NT2/D1 (cell line): ENCODE results near the gene CD320.
A peak's percentile ranks its signal among the peaks of the same experiment; 100 is the strongest.
"Not testable (repeated sequence)": the region's sequence is repeated elsewhere in the genome, so short reads cannot be mapped to it uniquely, and the experiment has no call there.

Source experiments
- DNase-seq: peaks from one replicate; pipeline ENCODE4 v3.0.0-alpha.2; 2011; ENCODE audit warnings: low read depth, low spot score
- H3K27me3 ChIP-seq: 2 replicates; pipeline ENCODE4 v1.6.0; 2011; ENCODE audit warnings: mild to moderate bottlenecking; ENCODE audit not compliant: insufficient read length, insufficient read depth
- H3K36me3 ChIP-seq: 2 replicates; pipeline ENCODE4 v1.6.1; 2011; ENCODE audit warnings: mild to moderate bottlenecking, low read length, mixed read lengths; ENCODE audit not compliant: insufficient read depth, insufficient read length
- H3K4me1 ChIP-seq: 2 replicates; pipeline ENCODE4 v1.5.1; 2011; ENCODE audit not compliant: insufficient read depth, insufficient read length
- H3K4me3 ChIP-seq: 2 replicates; pipeline ENCODE4 v1.5.1; 2011; ENCODE audit warnings: low read depth; ENCODE audit not compliant: insufficient read length
- H3K9ac ChIP-seq: 2 replicates; pipeline ENCODE4 v1.6.0; 2011; ENCODE audit warnings: low read depth; ENCODE audit not compliant: insufficient read length
- H3K9me3 ChIP-seq: 2 replicates; pipeline ENCODE4 v1.5.1; 2011; ENCODE audit warnings: mild to moderate bottlenecking, low read length; ENCODE audit not compliant: insufficient read depth
- SUZ12 ChIP-seq: IDR thresholded peaks from 2 replicates; pipeline ENCODE4 v1.6.1; 2011; ENCODE audit not compliant: insufficient read length, insufficient read depth; ENCODE audit errors: extremely low read depth
- YY1 ChIP-seq: IDR thresholded peaks from 2 replicates; pipeline ENCODE4 v1.6.1; 2011; ENCODE audit not compliant: insufficient read length, insufficient read depth
- ZNF274 ChIP-seq: IDR thresholded peaks from 2 replicates; pipeline ENCODE4 v1.6.1; 2011; ENCODE audit warnings: mild to moderate bottlenecking, low read depth, low read length

Gene CD320

GRCh38 chr19:8307965-8308866 lies at the start of gene CD320:
TSS of gene CD320 (minus strand) at chr19:8308358. CDS start at chr19:8308290, 68 bp downstream.
- H3K9me3 ChIP-seq = no peaks in the 10 kb centered on the region
- no peaks in the 10 kb centered on the region for H3K27me3 ChIP-seq
- peak; percentile 77 for DNase-seq
- H3K4me1 ChIP-seq = peaks cover 27% of the 10 kb centered on the region
- H3K4me3 ChIP-seq = peak within 1 kb of the TSS; percentile 98
- peak within 1 kb of the TSS; percentile 93 for H3K9ac ChIP-seq
- TF ChIP-seq ZNF274 = no peak
- peaks cover 53% of the 10 kb centered on the region for H3K36me3 ChIP-seq

- Histone ChIP-seq H3K27me3 (peaks cover 5% of the 10 kb centered on the region), H3K9ac (no peak overlapping the region), H3K9me3 (no peaks in the 10 kb centered on the region), H3K4me3 (no peak overlapping the region), H3K36me3 (no peaks in the 10 kb centered on the region), H3K4me1 (peaks cover 2% of the 10 kb centered on the region)
- no peak for DNase-seq
- TF ChIP-seq ZNF274 = no peak
- no peak for TF ChIP-seq YY1
- TF ChIP-seq SUZ12 = no peak
Observed at GRCh38 chr19:8357007-8357521, 48.9 kb upstream of the CD320 start.

GRCh38 chr19:8355631-8356402 lies 47.7 kb upstream of the CD320 start:
- Histone ChIP-seq H3K27me3 (no peaks in the 10 kb centered on the region), H3K9ac (no peak overlapping the region), H3K4me3 (no peak overlapping the region), H3K4me1 (peaks cover 5% of the 10 kb centered on the region), H3K9me3 (no peaks in the 10 kb centered on the region), H3K36me3 (no peaks in the 10 kb centered on the region)
- no peak for DNase-seq
- TF ChIP-seq ZNF274 = no peak
- TF ChIP-seq YY1 = no peak
- no peak for TF ChIP-seq SUZ12

- H3K4me3 ChIP-seq, DNase-seq, H3K27me3 ChIP-seq, H3K4me1 ChIP-seq, H3K9me3 ChIP-seq, H3K36me3 ChIP-seq: not testable (repeated sequence)
- peak overlapping the region; percentile 9 for H3K9ac ChIP-seq
Observed at GRCh38 chr19:8352845-8353244, 44.7 kb upstream of the CD320 start.

GRCh38 chr19:8352134-8352827 lies 44.1 kb upstream of the CD320 start:
- H3K36me3 ChIP-seq = no peaks in the 10 kb centered on the region
- DNase-seq = no peak
- peak overlapping the region; percentile 9 for H3K9ac ChIP-seq
- H3K4me3 ChIP-seq = peak overlapping the region; percentile 28
- no peak for TF ChIP-seq YY1
- peaks cover 5% of the 10 kb centered on the region for H3K4me1 ChIP-seq
- H3K9me3 ChIP-seq = no peaks in the 10 kb centered on the region
- no peaks in the 10 kb centered on the region for H3K27me3 ChIP-seq

- not testable (repeated sequence) for H3K4me1 ChIP-seq, DNase-seq, H3K36me3 ChIP-seq, H3K4me3 ChIP-seq, H3K9ac ChIP-seq, H3K9me3 ChIP-seq, H3K27me3 ChIP-seq
Observed at GRCh38 chr19:8349629-8350372, 41.6 kb upstream of the CD320 start.

GRCh38 chr19:8343483-8343844 lies 35.3 kb upstream of the CD320 start:
- DNase-seq = no peak
- Histone ChIP-seq H3K36me3 (no peaks in the 10 kb centered on the region), H3K4me1 (peaks cover 14% of the 10 kb centered on the region), H3K4me3 (no peak overlapping the region), H3K9ac (no peak overlapping the region), H3K27me3 (peaks cover 22% of the 10 kb centered on the region), H3K9me3 (no peaks in the 10 kb centered on the region)
- TF ChIP-seq SUZ12 (no peak), ZNF274 (no peak), YY1 (no peak)
